WERI-Rb-1 (cell line): ENCODE measurements around the gene ERFL.

Experiments used
- DNase-seq: peaks from one replicate; pipeline ENCODE4 v3.0.0-alpha.2; 2020
- H3K27ac ChIP-seq: fragments of 250-450 bp; sonication (Bioruptor Pico); 2 replicates; pipeline ENCODE4 v1.5.1; 2020; ENCODE audit warnings: mild to moderate bottlenecking, moderate library complexity
- H3K27me3 ChIP-seq: fragments of 250-450 bp; sonication (Bioruptor Pico); 2 replicates; pipeline ENCODE4 v1.5.1; 2021; ENCODE audit warnings: mild to moderate bottlenecking, low read depth, moderate library complexity; ENCODE audit not compliant: insufficient read depth, severe bottlenecking
- H3K36me3 ChIP-seq: fragments of 250-450 bp; sonication (Bioruptor Pico); 2 replicates; pipeline ENCODE4 v1.5.1; 2020; ENCODE audit warnings: mild to moderate bottlenecking, moderate library complexity
- H3K4me3 ChIP-seq: 2 replicates; pipeline ENCODE4 v1.5.1; 2011; ENCODE audit warnings: low read depth, mild to moderate bottlenecking, control low read depth, low read length
- H3K9me3 ChIP-seq: fragments of 250-450 bp; sonication (Bioruptor Pico); 2 replicates; pipeline ENCODE4 v1.5.1; 2021; ENCODE audit warnings: mild to moderate bottlenecking, moderate library complexity; ENCODE audit not compliant: severe bottlenecking
- TF ChIP-seq, protein P1 (sequence below): IDR thresholded peaks from 2 replicates; pipeline ENCODE4 v1.5.1; 2011; ENCODE audit warnings: low read depth, mild to moderate bottlenecking, control low read depth, inconsistent platforms, low read length

The ERFL gene

DNA sequence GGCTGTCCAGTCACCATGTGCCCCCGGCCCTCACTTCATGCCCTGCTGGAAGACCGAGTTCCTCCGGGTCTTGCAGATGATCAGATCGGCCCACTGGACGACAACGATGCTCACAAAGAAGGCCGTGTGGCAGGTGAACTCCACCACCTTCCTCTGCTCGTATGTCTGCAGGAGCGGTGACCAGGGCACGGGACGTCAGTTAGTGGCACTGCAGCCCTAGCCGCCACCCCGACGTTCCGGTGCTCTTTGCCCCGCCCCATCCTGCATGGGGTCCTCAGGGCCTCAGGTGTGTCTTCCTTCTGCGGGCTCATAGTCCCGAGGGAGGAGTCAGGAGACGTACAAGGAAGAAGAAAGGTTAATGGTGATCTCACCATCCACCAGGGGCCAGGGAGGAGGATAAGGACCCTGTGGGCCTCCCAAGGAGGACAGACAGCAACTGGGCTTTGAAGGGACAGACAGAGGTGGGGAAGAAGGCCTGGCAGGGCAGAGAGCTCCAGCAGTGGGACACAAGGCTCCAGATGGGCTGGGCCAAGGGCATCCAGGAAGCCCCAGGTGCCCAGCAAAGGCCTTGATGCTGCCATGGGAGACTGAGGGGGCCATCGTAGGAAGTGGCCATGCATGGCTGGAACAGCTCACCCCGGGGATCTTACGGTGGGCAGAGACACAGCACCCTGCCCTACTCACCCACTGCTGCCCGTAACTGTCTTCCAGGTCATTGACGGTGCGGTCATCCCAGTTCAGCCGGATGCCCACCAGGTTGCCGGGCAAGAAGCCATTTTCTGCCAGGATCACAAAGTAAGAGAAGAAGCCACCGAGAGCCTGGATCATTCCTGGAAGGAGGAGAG, 40.7 kb upstream of the ERFL start:
- TF ChIP-seq, protein P1, sequence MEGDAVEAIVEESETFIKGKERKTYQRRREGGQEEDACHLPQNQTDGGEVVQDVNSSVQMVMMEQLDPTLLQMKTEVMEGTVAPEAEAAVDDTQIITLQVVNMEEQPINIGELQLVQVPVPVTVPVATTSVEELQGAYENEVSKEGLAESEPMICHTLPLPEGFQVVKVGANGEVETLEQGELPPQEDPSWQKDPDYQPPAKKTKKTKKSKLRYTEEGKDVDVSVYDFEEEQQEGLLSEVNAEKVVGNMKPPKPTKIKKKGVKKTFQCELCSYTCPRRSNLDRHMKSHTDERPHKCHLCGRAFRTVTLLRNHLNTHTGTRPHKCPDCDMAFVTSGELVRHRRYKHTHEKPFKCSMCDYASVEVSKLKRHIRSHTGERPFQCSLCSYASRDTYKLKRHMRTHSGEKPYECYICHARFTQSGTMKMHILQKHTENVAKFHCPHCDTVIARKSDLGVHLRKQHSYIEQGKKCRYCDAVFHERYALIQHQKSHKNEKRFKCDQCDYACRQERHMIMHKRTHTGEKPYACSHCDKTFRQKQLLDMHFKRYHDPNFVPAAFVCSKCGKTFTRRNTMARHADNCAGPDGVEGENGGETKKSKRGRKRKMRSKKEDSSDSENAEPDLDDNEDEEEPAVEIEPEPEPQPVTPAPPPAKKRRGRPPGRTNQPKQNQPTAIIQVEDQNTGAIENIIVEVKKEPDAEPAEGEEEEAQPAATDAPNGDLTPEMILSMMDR: no peak
- no peak overlapping the region for H3K4me3 ChIP-seq
- peaks cover 88% of the 10 kb centered on the region for H3K36me3 ChIP-seq
- H3K9me3 ChIP-seq: no peaks in the 10 kb centered on the region
- no peak for DNase-seq
- no peaks in the 10 kb centered on the region for H3K27me3 ChIP-seq
- no peak overlapping the region for H3K27ac ChIP-seq

DNA sequence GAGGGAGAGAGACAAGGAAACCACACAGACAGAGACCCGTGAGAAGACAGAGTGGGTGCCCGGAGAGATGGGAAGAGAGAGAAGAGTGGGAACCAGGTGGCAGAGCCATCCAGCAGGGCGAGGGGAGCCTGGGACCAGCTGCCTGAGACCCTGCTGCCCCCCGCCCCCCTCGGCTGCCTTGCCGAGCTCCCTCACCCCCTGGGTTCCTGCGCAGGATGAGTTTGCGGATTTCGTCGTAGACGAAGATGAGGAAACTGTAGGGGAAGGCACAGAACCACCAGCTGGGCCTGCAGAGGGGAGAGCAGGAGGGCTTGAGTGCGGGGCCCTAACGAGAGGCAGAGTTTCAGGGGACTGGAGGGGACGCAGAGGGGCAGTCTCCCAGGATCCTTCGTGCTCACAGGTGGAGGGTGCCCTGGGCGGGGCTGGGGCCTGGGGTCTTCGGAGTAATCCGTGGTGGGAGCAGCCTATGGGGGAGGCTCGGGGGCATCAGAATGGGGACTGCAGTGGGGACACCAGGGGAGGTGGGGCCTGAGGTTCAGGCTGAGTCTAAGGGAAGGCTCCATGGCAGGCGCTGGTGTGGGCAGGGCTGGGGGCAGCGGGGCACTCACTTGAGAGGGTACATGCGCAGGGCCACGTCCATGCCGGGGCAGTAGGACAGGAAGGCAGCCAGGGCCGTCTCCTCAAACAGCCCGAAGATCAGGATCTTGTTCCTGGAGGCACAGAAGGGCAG, 39.0 kb upstream of the ERFL start:
- Histone ChIP-seq H3K27me3 (no peaks in the 10 kb centered on the region), H3K27ac (no peak overlapping the region), H3K9me3 (no peaks in the 10 kb centered on the region), H3K36me3 (peaks cover 82% of the 10 kb centered on the region), H3K4me3 (no peak overlapping the region)
- DNase-seq: no peak
- TF ChIP-seq, protein P1: no peak

DNA sequence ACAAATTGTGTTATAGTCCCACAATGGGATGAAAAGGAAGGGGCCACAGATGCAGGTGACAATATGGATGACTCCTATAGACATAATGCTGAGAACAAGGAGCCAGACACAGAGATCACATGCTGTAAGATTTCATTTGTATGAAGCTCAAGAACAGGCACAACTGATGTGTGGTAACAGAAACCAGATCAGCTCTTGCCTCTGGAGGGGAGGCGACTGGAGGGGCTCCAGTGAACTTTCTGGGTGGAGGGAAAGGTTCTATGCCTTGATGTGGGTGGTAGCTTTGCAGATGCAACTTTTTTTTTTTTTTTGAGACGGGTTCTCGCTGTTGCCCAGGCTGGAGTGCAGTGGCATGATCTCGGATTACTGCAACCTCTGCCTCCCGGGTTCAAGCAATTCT, 36.9 kb upstream of the ERFL start:
- H3K27ac ChIP-seq: no peak overlapping the region
- TF ChIP-seq, protein P1: no peak
- H3K36me3 ChIP-seq: peaks cover 62% of the 10 kb centered on the region
- no peaks in the 10 kb centered on the region for H3K9me3 ChIP-seq
- no peak overlapping the region for H3K4me3 ChIP-seq
- DNase-seq: no peak
- no peaks in the 10 kb centered on the region for H3K27me3 ChIP-seq

DNA sequence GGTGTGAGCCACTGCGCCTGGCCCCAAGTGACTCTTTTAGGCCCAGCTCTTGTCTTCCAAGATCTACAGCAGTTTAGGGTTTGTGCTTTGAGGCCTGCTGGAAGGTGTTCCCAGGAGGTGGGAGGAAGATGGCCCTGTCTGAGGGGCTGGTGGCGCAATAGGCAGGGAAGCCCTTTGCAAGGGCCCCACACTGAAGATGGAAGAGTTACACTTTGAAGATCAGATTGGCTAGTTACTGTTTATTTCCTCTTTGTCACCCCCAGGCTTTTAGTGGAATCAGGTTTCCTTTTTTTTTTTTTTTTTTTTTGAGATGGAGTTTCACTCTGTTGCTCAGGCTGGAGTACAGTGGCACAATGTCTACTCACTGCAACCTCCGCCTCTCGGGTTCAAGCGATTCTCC, 32.7 kb upstream of the ERFL start:
- no peak for DNase-seq
- H3K27me3 ChIP-seq: no peaks in the 10 kb centered on the region
- peaks cover 23% of the 10 kb centered on the region for H3K36me3 ChIP-seq

DNA sequence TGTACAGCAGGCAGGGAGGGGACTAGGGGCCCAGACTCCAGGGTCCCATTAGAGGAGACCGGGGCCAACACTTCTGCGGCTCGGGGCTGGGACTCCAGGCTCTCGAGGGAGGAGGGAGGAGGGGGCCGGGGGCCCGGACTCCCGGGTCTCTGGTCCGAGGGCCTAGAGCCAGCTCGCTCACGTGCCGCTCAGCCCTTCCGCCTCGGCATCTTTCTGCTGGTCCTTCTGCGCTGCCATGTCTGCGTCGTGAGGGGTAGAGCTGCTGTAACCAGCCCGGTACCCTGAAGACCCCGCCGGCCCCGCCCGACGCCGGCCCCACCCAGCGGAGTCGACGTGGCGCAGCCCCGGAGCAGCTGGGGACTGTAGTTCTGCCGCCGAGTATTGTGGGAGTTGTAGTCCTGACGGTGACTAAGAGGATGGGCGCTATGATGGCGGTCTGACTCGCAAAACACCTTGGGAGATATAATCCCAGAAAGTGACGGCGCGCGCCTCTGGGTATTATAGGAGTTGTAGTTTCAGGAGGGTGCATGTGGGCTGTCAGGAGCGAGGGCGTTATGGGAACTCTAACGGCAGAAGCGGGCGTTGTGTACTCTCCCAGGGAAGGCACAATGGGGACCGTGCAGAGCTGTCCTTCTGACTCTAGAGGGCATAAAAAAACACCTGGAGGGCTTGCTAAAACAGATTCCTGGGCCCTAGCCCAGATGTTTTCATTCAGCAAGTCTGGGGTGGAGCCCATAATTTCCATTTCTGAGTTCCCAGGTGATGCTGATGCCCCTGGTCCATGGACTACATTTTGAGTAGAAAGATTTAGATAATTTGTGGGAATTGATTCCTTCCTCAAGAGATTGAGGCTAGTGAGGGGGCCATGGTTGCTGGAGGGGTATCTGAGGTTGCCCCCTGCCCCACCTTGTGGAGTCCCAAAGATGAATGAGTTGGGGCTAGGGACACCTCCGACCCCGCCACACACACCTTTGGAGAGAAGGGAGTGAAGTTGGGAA, 31.1 kb upstream of the ERFL start, which contains the start of gene RABAC1:
Gene RABAC1, minus strand, starts transcription at position 266 of the 998 bp plus-strand sequence. Its CDS starts 29 bp downstream, at position 237.
- TF ChIP-seq, protein P1: no peak
- H3K4me3 ChIP-seq: peak within 1 kb of the TSS; percentile 90
- H3K27me3 ChIP-seq: no peaks in the 10 kb centered on the region
- peaks cover 11% of the 10 kb centered on the region for H3K36me3 ChIP-seq
- H3K27ac ChIP-seq: peak within 1 kb of the TSS; percentile 67
- DNase-seq: peak; percentile 96
- no peaks in the 10 kb centered on the region for H3K9me3 ChIP-seq

More for the DNA sequence above, 32.7 kb upstream of the ERFL start:
- peak overlapping the region; percentile 43; the same call in 1 of the 2 replicates for H3K27ac ChIP-seq
- TF ChIP-seq, protein P1: no peak
- no peak overlapping the region for H3K4me3 ChIP-seq
- H3K9me3 ChIP-seq: no peaks in the 10 kb centered on the region
